ENCODE results near the gene OVOL2.

GRCh38 chr20:18090477-18090876, 32.8 kb upstream of the OVOL2 start:
- no peak for TF ChIP-seq POLR2A (IDR thresholded peaks at IDR 0.05)
- TF ChIP-seq, protein P1, sequence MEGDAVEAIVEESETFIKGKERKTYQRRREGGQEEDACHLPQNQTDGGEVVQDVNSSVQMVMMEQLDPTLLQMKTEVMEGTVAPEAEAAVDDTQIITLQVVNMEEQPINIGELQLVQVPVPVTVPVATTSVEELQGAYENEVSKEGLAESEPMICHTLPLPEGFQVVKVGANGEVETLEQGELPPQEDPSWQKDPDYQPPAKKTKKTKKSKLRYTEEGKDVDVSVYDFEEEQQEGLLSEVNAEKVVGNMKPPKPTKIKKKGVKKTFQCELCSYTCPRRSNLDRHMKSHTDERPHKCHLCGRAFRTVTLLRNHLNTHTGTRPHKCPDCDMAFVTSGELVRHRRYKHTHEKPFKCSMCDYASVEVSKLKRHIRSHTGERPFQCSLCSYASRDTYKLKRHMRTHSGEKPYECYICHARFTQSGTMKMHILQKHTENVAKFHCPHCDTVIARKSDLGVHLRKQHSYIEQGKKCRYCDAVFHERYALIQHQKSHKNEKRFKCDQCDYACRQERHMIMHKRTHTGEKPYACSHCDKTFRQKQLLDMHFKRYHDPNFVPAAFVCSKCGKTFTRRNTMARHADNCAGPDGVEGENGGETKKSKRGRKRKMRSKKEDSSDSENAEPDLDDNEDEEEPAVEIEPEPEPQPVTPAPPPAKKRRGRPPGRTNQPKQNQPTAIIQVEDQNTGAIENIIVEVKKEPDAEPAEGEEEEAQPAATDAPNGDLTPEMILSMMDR (IDR thresholded peaks at IDR 0.05 in 8 of 11, conservative IDR thresholded peaks at IDR 0.05 in 3 of 11) = no peak

Measured in spleen (tissue), 7 donors.